ENCODE results near the gene HEXIM1. TPM values are rescaled to one million over a fixed set of nuclear protein-coding genes. Genes with fewer than 3 reads are reported as not detected.
"Not testable (repeated sequence)": the region's sequence is repeated elsewhere in the genome, so short reads cannot be mapped to it uniquely, and the experiment has no call there.

The HEXIM1 gene
- total RNA-seq, 1 donor from 2014 or later: 19.8 TPM

GRCh38 chr17:45111850-45112249 lies 36.4 kb upstream of the HEXIM1 start:
- DNase-seq (ENCODE audit: low spot score): no peak
- intact Hi-C loops (cut with DNase I): loop anchor here (2.0 kb wide), 1 partner anchor 17 kb away; no protein-coding TSS in a partner anchor

- DNase-seq (ENCODE audit: low spot score): no peak
Measured at GRCh38 chr17:45112559-45113423, 35.5 kb upstream of the HEXIM1 start.

GRCh38 chr17:45113424-45113754 lies 34.9 kb upstream of the HEXIM1 start:
- intact Hi-C loops (cut with DNase I): no loop called here
- no peak for DNase-seq (ENCODE audit: low spot score)

More at GRCh38 chr17:45112559-45113423, 35.5 kb upstream of the HEXIM1 start:
- intact Hi-C loops (cut with DNase I): no loop called here

GRCh38 chr17:45114117-45114932 lies 34.0 kb upstream of the HEXIM1 start:
- no peak for DNase-seq (ENCODE audit: low spot score)
- intact Hi-C loops (cut with DNase I): no loop called here

GRCh38 chr17:45115015-45115625 lies 33.2 kb upstream of the HEXIM1 start:
- intact Hi-C loops (cut with DNase I): no loop called here
- no peak for DNase-seq (ENCODE audit: low spot score)

- intact Hi-C loops (cut with DNase I): no loop called here
- DNase-seq (ENCODE audit: low spot score): no peak
Measured at GRCh38 chr17:45115871-45116270, 32.4 kb upstream of the HEXIM1 start.

GRCh38 chr17:45116434-45117016 lies 31.8 kb upstream of the HEXIM1 start:
- no peak for DNase-seq (ENCODE audit: low spot score)
- intact Hi-C loops (cut with DNase I): no loop called here

- intact Hi-C loops (cut with DNase I): no loop called here
- DNase-seq (ENCODE audit: low spot score): no peak
Measured at GRCh38 chr17:45117334-45117733, 30.9 kb upstream of the HEXIM1 start.

GRCh38 chr17:45117848-45118646 lies 30.2 kb upstream of the HEXIM1 start:
- no peak for DNase-seq (ENCODE audit: low spot score)
- intact Hi-C loops (cut with DNase I): no loop called here

- intact Hi-C loops (cut with DNase I): no loop called here
- DNase-seq (ENCODE audit: low spot score): no peak
Measured at GRCh38 chr17:45118691-45119090, 29.6 kb upstream of the HEXIM1 start.

- intact Hi-C loops (cut with DNase I): no loop called here
- no peak for DNase-seq (ENCODE audit: low spot score)
Measured at GRCh38 chr17:45119964-45120363, 28.3 kb upstream of the HEXIM1 start.

GRCh38 chr17:45120558-45120957 lies 27.7 kb upstream of the HEXIM1 start:
- DNase-seq (ENCODE audit: low spot score): no peak
- intact Hi-C loops (cut with DNase I): no loop called here

- DNase-seq (ENCODE audit: low spot score): no peak
- intact Hi-C loops (cut with DNase I): no loop called here
Measured at GRCh38 chr17:45121055-45121454, 27.2 kb upstream of the HEXIM1 start.

- intact Hi-C loops (cut with DNase I): no loop called here
Measured at GRCh38 chr17:45123076-45123770, 25.1 kb upstream of the HEXIM1 start.

GRCh38 chr17:45123930-45124796 lies 24.1 kb upstream of the HEXIM1 start:
- no peak for DNase-seq (ENCODE audit: low spot score)
- intact Hi-C loops (cut with DNase I): no loop called here

More at GRCh38 chr17:45123076-45123770, 25.1 kb upstream of the HEXIM1 start:
- no peak for DNase-seq (ENCODE audit: low spot score)

- DNase-seq (ENCODE audit: low spot score); intact Hi-C loops (cut with DNase I): not testable (repeated sequence)
Measured at GRCh38 chr17:45124797-45125122, 23.5 kb upstream of the HEXIM1 start.

- intact Hi-C loops (cut with DNase I): no loop called here
- no peak for DNase-seq (ENCODE audit: low spot score)
Measured at GRCh38 chr17:45125509-45125908, 22.8 kb upstream of the HEXIM1 start.

GRCh38 chr17:45127207-45127547 lies 21.1 kb upstream of the HEXIM1 start:
- DNase-seq (ENCODE audit: low spot score): no peak
- intact Hi-C loops (cut with DNase I): no loop called here
